DOHH2 (cell line): ENCODE results near the gene MYO1C.

Experiments used
- H3F3A ChIP-seq: fragments of 200-600 bp; sonication (generic), shearing (Covaris generic); 2 replicates; pipeline ENCODE4 v1.6.0; 2016; ENCODE audit warnings: antibody characterized with exemption, mild to moderate bottlenecking; ENCODE audit not compliant: control insufficient read depth, insufficient read depth
- H3K27ac ChIP-seq: fragments of 200-600 bp; sonication (generic); 2 replicates; pipeline ENCODE4 v1.5.1; 2014; ENCODE audit warnings: low read depth, mild to moderate bottlenecking, low read length, moderate library complexity
- H3K27me3 ChIP-seq: fragments of 200-600 bp; sonication (generic); 2 replicates; pipeline ENCODE4 v1.6.1; 2014; ENCODE audit warnings: mild to moderate bottlenecking, low read length, mixed read lengths; ENCODE audit not compliant: control insufficient read depth
- H3K36me3 ChIP-seq: fragments of 200-600 bp; sonication (generic); 2 replicates; pipeline ENCODE4 v1.6.1; 2014; ENCODE audit warnings: mild to moderate bottlenecking, low read length, moderate library complexity, mixed read lengths; ENCODE audit not compliant: control insufficient read depth
- H3K4me1 ChIP-seq: fragments of 200-600 bp; sonication (generic); 2 replicates; pipeline ENCODE4 v1.6.1; 2014; ENCODE audit warnings: mild to moderate bottlenecking, low read length, mixed read lengths; ENCODE audit not compliant: control insufficient read depth
- H3K4me2 ChIP-seq: fragments of 200-600 bp; sonication (generic); 2 replicates; pipeline ENCODE4 v1.6.0; 2014; ENCODE audit warnings: mild to moderate bottlenecking, low read length, moderate library complexity
- H3K4me3 ChIP-seq: fragments of 200-600 bp; sonication (generic); 2 replicates; pipeline ENCODE4 v1.5.1; 2014; ENCODE audit warnings: mild to moderate bottlenecking, low read length, mixed read lengths
- H3K79me2 ChIP-seq: fragments of 200-600 bp; sonication (generic); 2 replicates; pipeline ENCODE4 v1.6.1; 2014; ENCODE audit warnings: mild to moderate bottlenecking, low read length, mixed read lengths; ENCODE audit not compliant: control insufficient read depth
- H3K9me2 ChIP-seq: fragments of 200-600 bp; sonication (generic); replicated peaks from 2 replicates; pipeline ENCODE4 v1.6.1; 2014; ENCODE audit warnings: mild to moderate bottlenecking, low read length, mixed read lengths; ENCODE audit not compliant: control insufficient read depth
- H3K9me3 ChIP-seq: fragments of 200-600 bp; sonication (generic); 2 replicates; pipeline ENCODE4 v1.6.1; 2014; ENCODE audit warnings: antibody characterized with exemption, low read length, mixed read lengths; ENCODE audit not compliant: control insufficient read depth, insufficient read depth
- H4K20me1 ChIP-seq: fragments of 200-600 bp; sonication (generic); 2 replicates; pipeline ENCODE4 v1.6.0; 2014; ENCODE audit warnings: low read depth, mild to moderate bottlenecking, antibody characterized with exemption, low read length, moderate library complexity; ENCODE audit not compliant: control insufficient read depth, insufficient read depth
- CTCF ChIP-seq: fragments of 200-600 bp; sonication (generic); IDR thresholded peaks from one replicate; pipeline ENCODE4 v1.5.1; 2014; ENCODE audit warnings: antibody characterized with exemption, mild to moderate bottlenecking, low read depth, low read length; ENCODE audit not compliant: poor library complexity, severe bottlenecking
- EZH2phosphoT487 ChIP-seq: fragments of 200-600 bp; sonication (generic); IDR thresholded peaks from 2 replicates; pipeline ENCODE4 v1.6.1; 2017; ENCODE audit warnings: borderline replicate concordance, mild to moderate bottlenecking, antibody characterized with exemption, low read length, moderate library complexity, mixed read lengths

The MYO1C gene

GRCh38 chr17:1471490-1471889, 21.0 kb downstream of the MYO1C start:
- Histone ChIP-seq H3K9me2 (no peaks in the 10 kb centered on the region), H3F3A (no peaks in the 10 kb centered on the region; the same call in 1 of the 2 replicates), H3K4me2 (no peak overlapping the region), H3K9me3 (no peaks in the 10 kb centered on the region), H3K79me2 (no peaks in the 10 kb centered on the region), H3K27ac (no peak overlapping the region), H4K20me1 (no peaks in the 10 kb centered on the region), H3K27me3 (no peaks in the 10 kb centered on the region), H3K4me3 (no peak overlapping the region), H3K4me1 (peaks cover 9% of the 10 kb centered on the region), H3K36me3 (peaks cover 12% of the 10 kb centered on the region)
- no peak for TF ChIP-seq CTCF
- no peak for TF ChIP-seq EZH2phosphoT487

GRCh38 chr17:1470755-1471462, 21.6 kb downstream of the MYO1C start:
- H4K20me1 ChIP-seq: no peaks in the 10 kb centered on the region
- H3F3A ChIP-seq: no peaks in the 10 kb centered on the region
- no peaks in the 10 kb centered on the region for H3K9me2 ChIP-seq
- no peak for TF ChIP-seq CTCF
- TF ChIP-seq EZH2phosphoT487: no peak
- H3K9me3 ChIP-seq: no peaks in the 10 kb centered on the region
- H3K4me2 ChIP-seq: no peak overlapping the region
- H3K4me3 ChIP-seq: no peak overlapping the region
- H3K27ac ChIP-seq: no peak overlapping the region
- no peaks in the 10 kb centered on the region for H3K27me3 ChIP-seq
- peaks cover 12% of the 10 kb centered on the region for H3K36me3 ChIP-seq
- peaks cover 9% of the 10 kb centered on the region for H3K4me1 ChIP-seq
- H3K79me2 ChIP-seq: no peaks in the 10 kb centered on the region

- no peaks in the 10 kb centered on the region for H3K9me3 ChIP-seq
- no peak overlapping the region for H3K4me3 ChIP-seq
- H3K27ac ChIP-seq: no peak overlapping the region
- no peaks in the 10 kb centered on the region for H3K79me2 ChIP-seq
- peaks cover 12% of the 10 kb centered on the region for H3K36me3 ChIP-seq
- H3K9me2 ChIP-seq: no peaks in the 10 kb centered on the region
- TF ChIP-seq CTCF (no peak), EZH2phosphoT487 (no peak)
- no peaks in the 10 kb centered on the region for H3F3A ChIP-seq
- no peak overlapping the region for H3K4me2 ChIP-seq
- H4K20me1 ChIP-seq: no peaks in the 10 kb centered on the region
- H3K4me1 ChIP-seq: peaks cover 9% of the 10 kb centered on the region
- H3K27me3 ChIP-seq: no peaks in the 10 kb centered on the region
Observed at GRCh38 chr17:1470071-1470754, 22.3 kb downstream of the MYO1C start.
